ENCODE measurements around the gene RHOBTB3.
A peak's percentile ranks its signal among the peaks of the same experiment; 100 is the strongest.

Gene RHOBTB3

DNA sequence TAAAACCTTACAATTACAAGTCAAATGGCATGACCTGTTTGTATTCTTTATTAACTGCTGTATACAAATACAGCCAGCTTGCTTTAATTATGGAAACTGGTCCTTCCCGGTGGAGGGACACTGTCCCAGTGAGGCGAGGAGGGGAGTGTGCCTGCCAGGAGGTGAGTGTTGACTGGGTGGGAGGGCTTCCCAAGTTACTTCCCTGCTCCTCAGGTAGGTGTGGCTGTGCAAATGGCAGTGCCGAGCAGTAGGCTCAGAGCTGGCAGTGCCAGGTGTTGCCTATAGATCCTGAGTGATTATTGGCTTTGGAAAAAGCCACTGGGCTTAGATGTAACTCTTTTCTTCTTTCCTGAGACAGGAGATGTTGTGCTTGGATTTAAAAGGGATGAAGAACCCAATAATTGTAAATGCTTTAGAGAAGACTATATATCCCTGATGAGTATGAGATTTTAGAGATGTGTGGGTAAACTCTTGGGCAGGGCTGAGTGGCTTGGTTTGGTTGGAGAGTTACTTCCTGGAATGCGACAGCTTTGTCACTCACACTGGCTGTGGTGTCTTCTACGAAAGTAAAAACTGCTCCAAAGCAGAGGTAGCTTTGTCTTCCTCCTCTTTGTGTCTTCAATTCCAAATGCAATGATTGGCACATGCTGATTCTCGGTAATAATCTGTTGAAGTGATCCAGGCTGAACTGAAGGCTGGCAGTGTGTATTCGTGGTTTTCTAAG is 47.7 kb downstream of the RHOBTB3 start:
- no peaks in the 10 kb centered on the region for H3K9me3 ChIP-seq (replicated peaks; ENCODE audit: low read length)
- H3K4me3 ChIP-seq (ENCODE audit: low read length), result no peak overlapping the region
- H3K4me1 ChIP-seq (ENCODE audit: control insufficient read depth, insufficient read depth, low read length), result peaks cover 29% of the 10 kb centered on the region
- no peaks in the 10 kb centered on the region for H3K27me3 ChIP-seq (ENCODE audit: control insufficient read depth, insufficient read depth, low read length)
- H3K9ac ChIP-seq (ENCODE audit: low read depth, low read length), result no peak overlapping the region
- H3K4me2 ChIP-seq (ENCODE audit: low read length), result no peak overlapping the region
- H3K36me3 ChIP-seq (ENCODE audit: insufficient read depth, low read length), result peaks cover 28% of the 10 kb centered on the region

DNA sequence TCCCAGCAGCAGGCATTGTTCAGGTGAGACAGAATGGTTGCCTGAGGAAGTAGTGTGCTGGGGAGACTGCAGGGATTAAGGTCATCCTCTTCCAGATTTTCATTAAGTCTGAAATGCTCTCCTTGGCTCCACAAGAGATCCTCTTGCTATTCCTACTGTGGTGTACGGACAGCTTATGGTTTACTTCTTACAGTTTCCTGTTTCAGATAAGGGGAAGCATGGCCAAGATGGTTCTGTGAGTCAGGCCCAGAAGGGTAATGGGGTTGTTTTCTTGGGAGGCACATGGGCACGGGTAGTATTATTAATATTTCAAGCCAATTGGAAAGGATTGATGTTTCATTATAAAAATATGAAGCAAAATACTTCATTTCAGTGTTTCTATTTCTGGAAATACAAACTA is 48.5 kb downstream of the RHOBTB3 start:
- Histone ChIP-seq H3K9ac (ENCODE audit: low read depth, low read length) (no peak overlapping the region), H3K4me3 (ENCODE audit: low read length) (no peak overlapping the region), H3K4me2 (ENCODE audit: low read length) (peak overlapping the region; percentile 5), H3K9me3 (replicated peaks; ENCODE audit: low read length) (no peaks in the 10 kb centered on the region), H3K4me1 (ENCODE audit: control insufficient read depth, insufficient read depth, low read length) (peaks cover 22% of the 10 kb centered on the region), H3K36me3 (ENCODE audit: insufficient read depth, low read length) (peaks cover 35% of the 10 kb centered on the region), H3K27me3 (ENCODE audit: control insufficient read depth, insufficient read depth, low read length) (no peaks in the 10 kb centered on the region)

DNA sequence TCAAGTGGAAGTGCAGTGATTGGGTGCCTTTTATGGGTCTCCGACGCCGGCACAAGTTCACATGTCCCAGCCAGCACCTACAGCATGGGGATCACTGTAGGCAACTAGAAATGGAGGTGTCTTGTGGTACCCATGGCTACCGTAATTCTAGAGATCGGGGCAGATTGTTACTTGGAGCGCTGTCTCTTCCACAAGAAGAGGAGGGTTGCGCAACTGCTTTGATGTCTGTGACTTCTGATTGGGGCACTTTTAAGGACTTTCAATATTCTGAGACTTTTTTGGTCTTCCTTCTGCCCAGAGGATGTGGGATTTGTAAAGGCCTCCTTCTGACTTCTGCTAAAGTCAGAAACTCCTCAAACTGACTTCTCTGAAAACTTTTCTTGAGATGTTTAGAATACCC is 49.5 kb downstream of the RHOBTB3 start:
- Histone ChIP-seq H3K9me3 (replicated peaks; ENCODE audit: low read length) (no peaks in the 10 kb centered on the region), H3K36me3 (ENCODE audit: insufficient read depth, low read length) (peaks cover 42% of the 10 kb centered on the region), H3K4me3 (ENCODE audit: low read length) (no peak overlapping the region), H3K4me1 (ENCODE audit: control insufficient read depth, insufficient read depth, low read length) (peaks cover 22% of the 10 kb centered on the region), H3K9ac (ENCODE audit: low read depth, low read length) (peak overlapping the region; percentile 10), H3K27me3 (ENCODE audit: control insufficient read depth, insufficient read depth, low read length) (no peaks in the 10 kb centered on the region), H3K4me2 (ENCODE audit: low read length) (no peak overlapping the region)

DNA sequence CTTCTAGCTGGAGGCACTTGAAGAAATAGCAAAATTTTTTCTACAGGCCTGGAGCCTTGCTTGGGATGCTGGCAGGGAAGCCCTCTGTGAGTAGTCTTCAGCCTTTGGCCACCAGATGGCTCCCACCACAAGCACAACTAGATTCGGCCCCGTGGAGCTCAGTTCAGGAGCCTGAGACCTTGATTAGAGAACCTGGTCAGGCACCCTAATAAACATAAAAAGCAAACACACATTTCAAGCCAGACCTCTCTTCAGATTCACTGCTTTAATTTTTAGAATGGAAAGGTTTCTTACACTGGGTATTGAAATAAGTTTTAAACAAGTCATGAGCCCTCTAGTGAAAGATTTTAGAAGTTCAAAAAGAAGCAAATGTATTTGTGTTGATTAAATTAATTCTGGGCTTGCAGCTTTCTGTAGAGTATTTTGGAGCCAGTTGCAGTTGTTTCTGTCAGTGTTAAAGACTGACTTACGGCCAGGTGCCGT is 50.0 kb downstream of the RHOBTB3 start:
- Histone ChIP-seq H3K27me3 (ENCODE audit: control insufficient read depth, insufficient read depth, low read length) (no peaks in the 10 kb centered on the region), H3K9me3 (replicated peaks; ENCODE audit: low read length) (no peaks in the 10 kb centered on the region), H3K4me3 (ENCODE audit: low read length) (no peak overlapping the region), H3K4me1 (ENCODE audit: control insufficient read depth, insufficient read depth, low read length) (peaks cover 22% of the 10 kb centered on the region), H3K4me2 (ENCODE audit: low read length) (no peak overlapping the region), H3K9ac (ENCODE audit: low read depth, low read length) (peak overlapping the region; percentile 17), H3K36me3 (ENCODE audit: insufficient read depth, low read length) (peaks cover 47% of the 10 kb centered on the region)

DNA sequence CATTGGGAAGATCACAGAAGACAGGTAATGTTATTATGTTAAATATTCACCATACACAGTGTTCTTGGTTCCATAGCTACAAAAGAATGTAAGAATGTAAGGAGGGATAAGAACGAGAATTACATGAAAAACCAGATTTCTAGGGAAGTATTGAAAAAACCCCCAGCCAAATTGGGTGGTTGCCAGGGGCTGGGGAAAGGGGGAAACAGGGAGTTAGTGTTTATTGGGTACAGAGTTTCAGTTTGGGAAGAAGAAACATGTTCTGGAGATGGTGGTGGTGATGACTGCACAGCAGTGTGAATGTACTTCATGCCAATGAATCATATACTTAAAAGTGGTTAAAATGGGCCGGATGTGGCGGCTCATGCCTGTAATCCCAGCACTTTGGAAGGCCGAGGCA is 51.0 kb downstream of the RHOBTB3 start:
- Histone ChIP-seq H3K36me3 (ENCODE audit: insufficient read depth, low read length) (peaks cover 51% of the 10 kb centered on the region), H3K9me3 (replicated peaks; ENCODE audit: low read length) (no peaks in the 10 kb centered on the region), H3K4me3 (ENCODE audit: low read length) (no peak overlapping the region), H3K4me1 (ENCODE audit: control insufficient read depth, insufficient read depth, low read length) (peaks cover 22% of the 10 kb centered on the region), H3K9ac (ENCODE audit: low read depth, low read length) (no peak overlapping the region), H3K4me2 (ENCODE audit: low read length) (no peak overlapping the region), H3K27me3 (ENCODE audit: control insufficient read depth, insufficient read depth, low read length) (no peaks in the 10 kb centered on the region)

DNA sequence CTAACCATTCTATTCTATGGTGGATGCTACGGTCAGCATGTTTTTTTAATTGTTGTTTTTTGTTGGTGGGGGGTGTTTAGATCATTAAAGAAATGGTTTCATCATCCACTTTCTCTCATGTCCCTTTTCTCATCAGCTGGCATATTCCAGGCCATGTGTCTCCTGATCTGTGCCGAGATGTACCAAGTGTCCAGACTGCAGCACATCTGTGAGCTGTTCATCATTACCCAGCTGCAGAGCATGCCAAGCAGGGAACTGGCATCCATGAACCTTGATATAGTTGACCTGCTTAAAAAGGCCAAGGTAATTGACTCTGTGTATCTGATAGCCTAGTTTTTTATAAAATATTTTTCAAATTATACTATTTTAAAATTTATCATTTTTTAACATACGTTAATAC is 52.5 kb downstream of the RHOBTB3 start:
- H3K36me3 ChIP-seq (ENCODE audit: insufficient read depth, low read length), result peaks cover 63% of the 10 kb centered on the region
- H3K4me2 ChIP-seq (ENCODE audit: low read length), result no peak overlapping the region
- H3K9ac ChIP-seq (ENCODE audit: low read depth, low read length), result no peak overlapping the region
- H3K4me3 ChIP-seq (ENCODE audit: low read length), result no peak overlapping the region
- H3K4me1 ChIP-seq (ENCODE audit: control insufficient read depth, insufficient read depth, low read length), result peaks cover 22% of the 10 kb centered on the region
- H3K27me3 ChIP-seq (ENCODE audit: control insufficient read depth, insufficient read depth, low read length), result no peaks in the 10 kb centered on the region
- no peaks in the 10 kb centered on the region for H3K9me3 ChIP-seq (replicated peaks; ENCODE audit: low read length)

DNA sequence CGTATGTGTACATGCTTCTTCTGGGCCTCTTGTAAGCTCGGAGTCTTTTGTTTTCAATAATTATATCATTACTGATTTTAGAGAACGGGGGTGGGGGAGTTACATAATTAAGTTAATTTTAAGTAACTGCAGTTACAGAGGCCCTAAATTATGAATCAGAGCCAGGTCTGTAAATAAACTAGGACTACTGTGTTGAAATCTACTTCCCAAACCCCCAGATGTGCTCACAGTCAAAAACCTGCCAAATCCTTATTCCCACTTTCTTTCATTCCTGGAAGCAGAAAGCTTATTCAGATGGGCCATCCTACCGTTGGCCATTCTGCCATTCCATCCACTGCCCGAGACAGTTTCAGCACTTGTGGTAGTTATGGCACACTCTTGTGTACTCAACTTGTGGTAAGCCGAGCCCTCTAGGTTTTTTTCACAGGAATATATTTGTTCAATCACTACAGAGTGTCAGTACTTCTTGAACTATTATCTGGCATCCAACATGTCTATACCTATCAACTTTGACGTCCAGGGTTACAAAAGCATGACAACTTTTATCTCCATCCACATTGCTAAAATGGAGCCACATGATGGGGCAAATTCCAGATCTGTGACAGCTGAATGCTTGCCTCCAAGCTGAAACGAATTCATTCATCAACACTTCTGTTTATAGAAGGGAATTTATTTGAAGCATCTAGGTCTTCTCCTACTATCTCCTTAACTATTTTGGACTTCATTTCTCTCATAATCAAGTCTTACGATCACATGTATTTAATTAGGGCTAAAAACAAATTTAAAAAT is 53.6 kb downstream of the RHOBTB3 start:
- no peak overlapping the region for H3K9ac ChIP-seq (ENCODE audit: low read depth, low read length)
- H3K4me1 ChIP-seq (ENCODE audit: control insufficient read depth, insufficient read depth, low read length), result peaks cover 12% of the 10 kb centered on the region
- no peak overlapping the region for H3K4me2 ChIP-seq (ENCODE audit: low read length)
- H3K36me3 ChIP-seq (ENCODE audit: insufficient read depth, low read length), result peaks cover 63% of the 10 kb centered on the region
- H3K4me3 ChIP-seq (ENCODE audit: low read length), result no peak overlapping the region
- H3K9me3 ChIP-seq (replicated peaks; ENCODE audit: low read length), result no peaks in the 10 kb centered on the region
- H3K27me3 ChIP-seq (ENCODE audit: control insufficient read depth, insufficient read depth, low read length), result no peaks in the 10 kb centered on the region

DNA sequence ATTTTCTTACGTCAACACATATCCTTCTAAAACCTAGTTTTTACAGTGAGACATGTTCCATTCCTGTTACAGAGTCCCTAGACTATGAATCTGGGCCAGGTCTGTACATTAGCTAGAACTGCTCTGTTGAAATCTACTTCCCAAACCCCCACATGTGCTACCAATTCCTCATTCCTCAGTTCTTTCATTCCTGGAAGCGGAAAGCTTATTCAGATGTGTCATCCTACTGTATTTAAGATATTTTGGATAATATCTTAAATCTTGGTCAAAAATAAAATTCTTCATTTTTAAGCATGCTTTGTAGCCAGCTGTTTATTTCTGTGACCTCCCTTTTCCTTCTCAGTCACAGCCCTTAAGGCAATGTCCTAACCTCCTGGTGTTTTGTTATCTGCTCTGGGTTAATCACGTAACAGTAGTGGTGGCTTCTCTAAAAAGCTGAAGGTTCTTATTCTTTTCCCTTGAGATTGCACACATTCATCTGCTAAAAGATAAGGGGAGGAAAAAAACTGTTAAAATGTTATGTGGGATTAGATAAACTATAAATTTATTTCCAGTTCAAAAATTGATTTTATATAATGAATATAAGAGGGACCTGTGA is 55.8 kb downstream of the RHOBTB3 start:
- H3K9me3 ChIP-seq (replicated peaks; ENCODE audit: low read length), result no peaks in the 10 kb centered on the region
- H3K4me1 ChIP-seq (ENCODE audit: control insufficient read depth, insufficient read depth, low read length), result no peaks in the 10 kb centered on the region
- H3K4me2 ChIP-seq (ENCODE audit: low read length), result no peak overlapping the region
- peaks cover 64% of the 10 kb centered on the region for H3K36me3 ChIP-seq (ENCODE audit: insufficient read depth, low read length)
- H3K4me3 ChIP-seq (ENCODE audit: low read length), result no peak overlapping the region
- no peaks in the 10 kb centered on the region for H3K27me3 ChIP-seq (ENCODE audit: control insufficient read depth, insufficient read depth, low read length)
- H3K9ac ChIP-seq (ENCODE audit: low read depth, low read length), result no peak overlapping the region

DNA sequence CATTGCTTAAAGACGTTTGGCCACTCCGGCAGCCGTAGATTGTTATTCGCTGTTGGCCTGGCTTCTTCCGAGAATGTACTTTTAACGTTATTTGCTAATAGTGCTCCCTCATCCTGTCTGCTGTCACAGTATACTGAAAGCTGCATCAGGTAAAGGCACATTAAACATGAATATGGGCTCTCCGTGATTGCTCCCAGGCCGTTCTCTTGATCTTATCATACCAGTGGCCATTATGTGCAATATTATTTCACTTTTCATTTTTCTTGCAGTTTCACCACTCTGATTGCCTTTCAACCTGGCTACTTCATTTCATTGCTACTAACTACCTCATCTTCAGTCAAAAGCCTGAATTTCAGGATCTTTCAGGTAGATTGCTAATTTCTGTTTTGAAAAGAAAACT is 57.4 kb downstream of the RHOBTB3 start:
- Histone ChIP-seq H3K4me2 (ENCODE audit: low read length) (no peak overlapping the region), H3K9me3 (replicated peaks; ENCODE audit: low read length) (no peaks in the 10 kb centered on the region), H3K4me3 (ENCODE audit: low read length) (no peak overlapping the region), H3K4me1 (ENCODE audit: control insufficient read depth, insufficient read depth, low read length) (no peaks in the 10 kb centered on the region), H3K9ac (ENCODE audit: low read depth, low read length) (no peak overlapping the region), H3K27me3 (ENCODE audit: control insufficient read depth, insufficient read depth, low read length) (no peaks in the 10 kb centered on the region), H3K36me3 (ENCODE audit: insufficient read depth, low read length) (peaks cover 65% of the 10 kb centered on the region)

DNA sequence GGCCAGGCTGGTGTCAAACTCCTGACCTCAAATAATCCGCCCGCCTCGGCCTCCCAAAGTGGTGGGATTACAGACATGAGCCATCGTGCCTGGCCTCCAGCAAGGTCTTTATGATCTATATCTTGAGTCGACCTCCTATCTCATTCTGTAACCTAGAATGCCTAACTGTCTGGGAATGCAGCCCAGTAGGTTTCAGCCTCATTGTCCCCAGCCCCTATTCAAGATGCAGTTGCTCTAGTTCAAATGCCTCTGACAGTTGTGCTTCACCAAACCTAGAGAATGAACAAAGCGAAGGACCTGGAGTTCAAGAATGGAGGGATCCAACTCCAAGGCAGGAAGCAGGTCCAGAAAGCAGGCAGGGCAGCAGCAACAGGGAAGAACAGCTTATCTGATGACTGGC is 60.6 kb downstream of the RHOBTB3 start:
- Histone ChIP-seq H3K9ac (ENCODE audit: low read depth, low read length) (no peak overlapping the region), H3K4me3 (ENCODE audit: low read length) (no peak overlapping the region), H3K9me3 (replicated peaks; ENCODE audit: low read length) (no peaks in the 10 kb centered on the region), H3K36me3 (ENCODE audit: insufficient read depth, low read length) (peaks cover 57% of the 10 kb centered on the region), H3K4me1 (ENCODE audit: control insufficient read depth, insufficient read depth, low read length) (no peaks in the 10 kb centered on the region), H3K4me2 (ENCODE audit: low read length) (no peak overlapping the region), H3K27me3 (ENCODE audit: control insufficient read depth, insufficient read depth, low read length) (no peaks in the 10 kb centered on the region)

DNA sequence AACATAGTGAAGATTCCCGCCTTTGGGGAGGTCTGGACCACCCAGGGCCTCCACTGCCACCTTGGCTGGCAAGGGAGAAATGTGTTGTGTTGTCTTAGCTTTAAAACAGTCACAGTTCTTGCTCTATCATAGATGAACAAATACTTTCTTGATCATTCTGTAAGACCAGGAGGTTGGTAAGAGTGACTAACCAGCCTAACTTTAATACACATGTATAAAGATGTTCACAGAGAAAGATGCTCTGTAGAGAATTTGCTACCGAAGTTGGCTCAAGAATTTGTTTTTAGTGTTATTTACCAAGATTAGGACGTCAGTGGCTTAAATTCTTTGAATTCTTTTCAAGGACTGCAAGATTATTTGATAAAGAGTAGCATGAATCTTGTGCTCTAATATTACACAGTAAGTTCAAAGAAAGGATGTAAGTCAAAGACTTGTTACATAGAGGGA is 63.0 kb downstream of the RHOBTB3 start:
- Histone ChIP-seq H3K9ac (ENCODE audit: low read depth, low read length) (no peak overlapping the region), H3K36me3 (ENCODE audit: insufficient read depth, low read length) (peaks cover 40% of the 10 kb centered on the region), H3K9me3 (replicated peaks; ENCODE audit: low read length) (no peaks in the 10 kb centered on the region), H3K4me2 (ENCODE audit: low read length) (no peak overlapping the region), H3K4me1 (ENCODE audit: control insufficient read depth, insufficient read depth, low read length) (no peaks in the 10 kb centered on the region), H3K4me3 (ENCODE audit: low read length) (no peak overlapping the region), H3K27me3 (ENCODE audit: control insufficient read depth, insufficient read depth, low read length) (no peaks in the 10 kb centered on the region)

All from skeletal muscle satellite cell (primary cell).